HuH-7 (cell line): ENCODE results near the gene RELL1.

ENCODE experiments used
- DNase-seq: peaks from one replicate; pipeline ENCODE4 v3.0.0; 2011; ENCODE audit warnings: low spot score

RELL1 gene

DNA sequence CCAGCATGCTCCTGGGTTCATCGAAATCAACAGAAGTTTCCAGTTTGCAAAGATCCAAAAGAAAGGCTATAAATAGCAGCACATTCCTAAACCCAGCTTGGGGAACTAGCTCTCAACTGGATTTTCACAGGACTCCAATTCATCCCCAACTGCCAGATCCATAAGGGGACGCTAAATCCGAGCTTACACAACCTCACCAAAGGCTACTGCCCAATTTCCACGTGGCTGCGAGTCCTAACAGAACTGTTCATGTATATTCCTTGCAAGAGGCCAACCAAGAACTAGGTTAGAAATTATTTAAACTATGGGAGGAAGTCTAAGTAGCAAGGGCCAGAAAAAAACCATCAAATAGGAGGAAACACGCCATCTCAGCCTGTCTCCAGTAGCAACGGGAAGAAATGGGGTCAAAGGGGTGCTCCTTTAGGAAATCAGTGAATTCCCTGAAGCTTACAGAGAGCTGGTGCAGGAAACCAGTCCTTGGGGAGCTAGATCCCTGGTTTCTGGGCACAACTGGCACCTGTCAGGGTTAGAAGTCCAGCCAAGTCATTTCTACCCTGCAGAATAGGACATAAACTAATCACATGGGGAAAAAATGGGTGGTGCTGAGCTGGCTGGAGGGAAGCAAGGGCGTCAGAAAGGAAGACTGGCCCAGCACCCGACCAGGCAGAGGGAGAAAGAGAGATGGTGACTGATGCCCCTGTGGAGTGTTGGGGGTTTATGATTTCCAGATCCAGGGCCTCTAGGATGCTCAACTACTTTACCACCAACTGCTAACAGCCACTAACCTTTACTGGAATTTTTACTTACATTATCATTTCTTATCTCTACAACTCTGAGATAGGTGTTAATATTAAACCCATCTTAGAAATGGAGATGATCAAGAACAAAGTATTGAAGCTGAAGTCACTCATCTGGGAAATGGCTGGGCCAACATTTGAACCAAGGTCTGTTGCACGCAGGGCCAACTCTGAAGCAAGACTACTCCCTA lies 20.5 kb downstream of the RELL1 start:
- no peak for DNase-seq

DNA sequence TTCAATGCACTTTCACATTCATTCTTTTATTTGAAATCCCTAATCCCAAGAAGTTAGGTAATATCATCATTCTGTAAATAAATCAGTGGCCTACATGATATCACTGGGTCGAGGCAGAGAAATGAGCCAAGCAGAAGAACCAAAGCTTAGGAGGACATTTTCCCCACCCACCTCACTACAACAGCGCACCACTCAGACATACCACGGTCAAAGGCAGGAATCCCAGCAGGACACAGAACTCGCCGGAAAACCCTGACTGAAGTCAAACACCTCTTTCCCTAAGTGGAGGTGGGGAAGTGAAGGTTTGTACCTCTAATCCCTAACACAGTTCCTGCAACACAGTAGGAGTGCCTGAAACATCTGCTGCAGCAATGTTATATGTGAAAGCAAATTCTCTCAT lies 21.5 kb downstream of the RELL1 start:
- DNase-seq: no peak

DNA sequence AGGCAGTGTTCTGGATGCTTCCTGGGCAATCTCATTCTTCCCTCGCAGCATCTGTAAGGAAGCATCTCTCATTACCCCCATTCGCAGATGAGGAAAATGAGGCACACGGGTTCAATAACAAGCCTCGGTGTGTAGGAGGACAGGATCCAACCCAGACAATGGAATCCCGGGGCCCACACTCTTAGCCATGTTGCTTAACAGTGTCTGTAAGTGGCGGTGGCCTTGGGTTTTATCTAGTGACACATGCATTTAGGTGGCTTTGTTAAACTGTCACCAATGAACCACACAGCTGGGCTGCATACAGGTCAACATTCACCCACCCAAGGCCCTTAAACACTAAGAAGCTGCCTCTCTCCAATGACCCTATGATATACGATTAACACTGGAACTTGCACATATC lies 22.6 kb downstream of the RELL1 start:
- peak; percentile 44 for DNase-seq

DNA sequence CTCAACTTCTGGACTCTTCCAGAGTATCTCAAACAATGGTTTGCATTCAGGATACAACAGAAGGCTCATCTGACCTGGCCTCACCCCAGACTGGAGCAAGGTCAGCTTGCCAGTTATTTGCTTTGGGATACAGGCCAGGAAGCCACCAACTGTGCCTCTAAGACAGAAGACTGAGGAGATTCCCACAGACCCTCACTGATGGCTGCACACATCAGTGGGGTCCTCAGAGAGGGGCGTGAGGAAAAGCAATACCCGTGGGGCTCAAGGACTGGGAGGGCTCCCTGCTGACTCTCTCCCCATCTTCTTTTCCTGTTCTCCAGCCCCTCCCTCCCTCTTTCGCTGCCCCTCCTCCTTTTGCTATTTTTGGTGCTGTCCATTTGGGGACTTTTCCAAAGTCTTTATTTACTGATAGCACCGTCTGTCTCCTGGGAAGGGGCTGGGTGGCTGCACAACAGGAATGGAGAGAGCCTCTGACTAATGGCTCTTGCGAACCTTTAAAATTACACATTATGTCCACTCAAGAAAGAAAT lies 23.2 kb downstream of the RELL1 start:
- DNase-seq: peak; percentile 76

DNA sequence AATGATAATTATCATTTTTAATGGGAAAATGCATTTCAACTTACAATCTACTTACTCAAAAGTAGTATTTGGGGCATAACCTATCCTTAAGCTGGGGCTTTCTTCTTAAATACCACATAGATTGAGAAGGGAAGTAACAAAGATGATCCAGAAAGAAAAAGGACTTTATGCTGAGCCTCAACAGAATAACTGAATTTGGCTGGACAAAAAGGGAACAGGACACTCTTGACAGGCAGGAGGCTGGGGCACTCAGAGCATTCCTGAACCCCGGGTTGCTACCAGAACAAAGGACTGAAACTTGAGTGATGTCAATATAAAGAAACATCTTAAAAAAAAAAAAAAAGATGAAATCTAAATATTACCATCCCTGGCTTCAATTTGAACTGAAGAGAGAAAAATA lies 23.9 kb downstream of the RELL1 start:
- no peak for DNase-seq

DNA sequence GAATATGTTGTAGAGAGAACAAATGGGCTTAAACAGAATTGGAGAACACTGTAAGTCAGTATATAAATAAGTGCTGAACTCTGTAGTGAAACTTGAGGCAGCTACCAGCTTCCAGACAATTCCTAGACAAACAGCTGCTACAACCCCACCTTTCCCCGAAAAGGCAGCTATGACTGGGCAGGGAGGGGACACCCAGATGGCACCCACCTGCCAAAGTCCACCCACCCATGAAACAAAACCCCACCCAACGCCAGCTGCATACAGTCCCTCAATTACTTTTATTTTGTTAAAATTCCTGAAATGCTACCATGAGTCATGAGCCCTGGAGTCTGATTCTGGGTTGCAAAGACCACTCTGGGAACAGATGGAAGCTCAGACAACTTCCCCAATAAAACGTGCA lies 24.4 kb downstream of the RELL1 start:
- no peak for DNase-seq

DNA sequence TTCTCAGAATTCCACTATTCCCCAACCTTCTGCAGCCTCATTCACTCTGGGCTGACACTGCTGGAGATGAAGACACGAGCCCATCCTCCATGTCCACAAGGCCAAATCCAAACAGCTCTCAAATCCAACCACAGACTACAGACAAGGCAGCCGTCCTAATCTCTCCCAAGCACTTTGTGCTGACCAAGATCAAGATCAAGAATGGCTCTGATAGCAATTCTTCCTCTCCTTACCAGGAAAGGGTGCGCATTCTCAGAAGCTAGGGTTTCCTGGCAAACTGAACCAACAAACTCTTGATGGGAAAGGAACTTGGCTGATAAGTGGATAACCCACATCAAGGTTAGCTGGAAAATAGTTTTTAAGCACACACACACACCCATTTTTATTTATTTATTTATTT lies 26.5 kb downstream of the RELL1 start:
- DNase-seq: no peak

DNA sequence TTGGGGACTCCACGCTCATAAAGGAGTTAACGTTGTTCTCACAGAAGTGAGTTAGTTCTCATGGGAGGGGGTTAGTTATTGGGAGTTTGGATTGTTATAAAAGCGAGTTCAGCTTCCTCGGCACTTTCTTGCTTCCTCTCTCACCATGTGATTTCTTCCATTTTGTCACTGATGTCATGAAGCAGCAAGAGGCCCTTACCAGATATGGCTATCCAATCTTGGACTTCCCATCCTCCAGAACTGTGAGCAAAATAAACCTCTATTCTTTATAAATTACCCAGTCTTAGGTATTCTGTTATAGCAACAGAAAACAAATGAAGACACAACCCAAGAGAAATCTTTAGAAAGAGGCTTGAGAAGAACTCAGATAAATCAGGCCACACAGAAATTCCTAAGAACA lies 29.5 kb downstream of the RELL1 start:
- DNase-seq: no peak

DNA sequence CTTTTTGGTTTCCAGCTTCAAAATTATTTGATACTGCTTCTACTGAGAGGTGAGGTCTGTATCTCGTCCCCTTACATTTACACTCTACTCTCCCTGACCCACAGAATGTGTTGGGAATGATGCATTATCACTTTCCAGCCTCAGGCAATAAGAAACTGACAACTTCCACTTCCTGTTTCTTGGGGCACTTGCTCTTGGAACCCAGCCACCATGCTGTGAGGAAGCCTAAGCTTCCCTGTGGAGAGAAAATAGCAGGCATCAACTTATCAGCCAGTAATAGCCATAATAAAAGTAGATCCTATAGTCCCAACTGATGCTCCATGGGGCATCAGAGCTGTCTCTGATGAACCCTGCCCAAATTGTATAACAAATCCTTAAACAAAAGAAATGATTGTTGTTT lies 32.6 kb downstream of the RELL1 start:
- DNase-seq: no peak

DNA sequence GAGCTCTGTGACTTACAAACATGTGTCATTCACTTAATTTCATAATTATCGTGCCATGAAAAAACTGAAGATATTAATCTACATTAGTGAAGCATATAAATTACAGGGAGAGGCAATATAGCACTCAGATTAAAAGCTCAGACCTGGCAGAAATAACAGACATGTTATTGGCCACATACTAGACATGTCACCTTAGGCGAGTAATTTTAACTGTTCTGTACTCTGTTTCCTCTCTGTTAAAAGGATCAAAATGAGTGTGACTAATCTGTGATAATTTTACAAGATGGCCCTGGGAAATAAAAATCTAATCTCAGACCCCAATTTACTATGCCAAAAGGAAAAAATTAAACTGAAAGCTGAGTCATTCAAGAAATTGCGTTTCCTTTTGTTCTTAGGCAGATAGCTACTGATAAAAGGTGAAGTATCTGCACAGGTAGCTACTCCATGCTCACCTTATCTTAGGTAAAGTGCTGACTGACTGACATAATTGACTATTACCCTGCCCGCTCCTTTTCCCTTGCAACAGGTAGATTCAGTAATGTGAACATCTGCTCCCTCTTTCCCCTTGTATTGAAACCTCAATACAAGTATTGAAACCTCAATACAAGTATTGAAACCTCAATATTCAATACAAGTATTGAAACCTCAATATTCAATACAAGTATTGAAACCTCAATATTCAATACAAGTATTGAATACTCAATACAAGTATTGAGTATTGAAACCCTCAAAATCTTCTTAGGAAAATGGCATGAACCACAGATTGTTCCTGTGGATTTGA lies 33.2 kb downstream of the RELL1 start:
- DNase-seq: no peak

DNA sequence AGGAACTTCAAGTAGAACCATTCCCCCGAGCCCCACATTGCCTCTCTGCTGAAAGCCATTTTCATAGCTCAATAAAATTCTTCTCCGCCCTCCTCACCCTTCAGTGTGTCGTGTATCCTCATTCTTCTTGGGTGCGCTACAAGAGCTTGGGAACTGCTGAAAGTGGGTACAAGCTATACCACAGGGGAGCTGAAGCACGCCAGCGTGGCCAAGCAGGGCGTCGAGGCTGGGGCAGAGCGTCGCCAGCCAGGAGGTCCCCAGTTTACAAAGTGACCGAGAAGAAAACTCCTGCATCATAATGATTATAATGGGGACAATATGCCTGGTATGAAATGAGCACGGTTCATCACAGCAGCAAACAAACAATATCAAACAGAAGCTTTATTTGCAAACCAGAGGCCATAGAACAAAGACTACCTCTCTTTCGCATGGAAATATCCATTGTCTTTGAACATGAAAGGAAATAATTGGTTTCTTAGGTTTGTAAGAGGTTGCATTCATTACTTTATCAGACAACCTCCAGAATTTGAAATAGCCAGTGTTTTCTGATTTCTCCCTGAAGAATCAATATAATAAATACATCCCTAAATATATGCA lies 34.3 kb downstream of the RELL1 start:
- no peak for DNase-seq

DNA sequence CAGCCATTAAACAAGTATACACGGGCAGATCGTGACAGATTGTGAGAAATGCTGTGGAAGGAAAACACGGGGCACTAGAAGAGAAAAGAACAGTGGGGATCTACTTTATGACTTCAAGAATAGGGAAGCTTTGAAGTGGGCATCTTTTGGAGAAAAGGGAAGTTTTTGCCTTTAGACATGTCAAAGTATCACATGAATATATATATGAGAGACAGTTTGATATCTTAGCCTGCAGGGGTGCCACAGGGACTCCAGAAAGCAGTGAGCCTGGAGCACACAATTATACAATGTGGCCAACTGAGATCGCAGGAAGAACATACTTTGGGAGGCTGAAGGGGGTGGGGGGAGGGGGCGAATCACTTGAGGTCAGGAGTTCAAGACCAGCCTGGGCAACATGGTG lies 35.7 kb downstream of the RELL1 start:
- DNase-seq: no peak

DNA sequence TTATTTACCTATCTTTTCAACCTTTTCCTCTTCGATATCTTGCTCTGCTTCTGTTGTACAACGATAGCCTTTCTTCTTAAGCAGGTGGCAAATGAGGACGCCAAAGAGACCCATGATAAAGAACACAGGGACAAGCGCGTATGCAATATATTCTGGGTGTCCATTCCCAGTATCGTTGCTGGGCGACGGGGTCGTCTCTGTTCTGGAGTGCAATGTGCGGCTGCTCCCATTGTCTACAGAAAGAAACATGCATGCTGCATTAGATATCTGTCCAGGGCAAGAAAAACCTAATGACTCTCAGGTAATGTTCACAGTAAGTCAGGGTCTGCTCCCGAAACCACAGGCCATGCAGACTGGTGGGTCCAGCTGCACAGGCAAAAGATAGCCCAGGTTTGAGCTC lies 36.9 kb downstream of the RELL1 start:
- no peak for DNase-seq

DNA sequence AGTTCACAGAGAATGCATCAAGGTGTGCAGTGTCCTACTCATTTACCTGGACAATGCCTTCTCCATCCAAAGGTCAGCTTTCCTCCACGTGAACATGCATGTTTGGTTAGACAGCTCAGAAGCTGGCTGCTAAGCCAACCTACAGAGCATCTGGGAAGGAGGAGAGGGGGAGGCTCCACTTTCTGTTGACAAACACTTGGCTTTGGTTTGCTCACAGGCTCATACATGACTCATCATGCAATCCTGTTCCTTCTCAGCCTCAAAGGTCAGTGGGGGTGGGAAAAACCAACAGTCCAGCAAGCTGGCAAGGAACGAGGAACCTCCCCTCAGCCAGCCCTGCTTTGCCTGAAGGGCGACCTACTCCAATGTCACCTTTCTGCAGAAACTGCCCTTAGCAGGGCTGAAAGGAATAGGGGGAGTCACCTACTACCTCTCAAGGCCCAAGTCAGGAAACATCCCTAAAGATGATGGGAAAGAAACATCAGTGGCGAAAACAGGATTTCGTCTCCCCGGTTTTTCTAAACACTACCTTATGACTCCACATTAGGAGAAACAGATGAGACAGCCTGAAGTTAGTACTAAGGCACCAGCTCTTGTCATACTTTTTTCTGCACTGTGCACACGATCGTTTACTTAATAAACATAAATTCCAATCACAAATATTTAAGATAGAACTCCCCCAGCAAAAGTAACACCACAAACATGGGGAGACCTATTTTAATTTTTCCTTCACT lies 37.9 kb downstream of the RELL1 start:
- peak; percentile 69 for DNase-seq

DNA sequence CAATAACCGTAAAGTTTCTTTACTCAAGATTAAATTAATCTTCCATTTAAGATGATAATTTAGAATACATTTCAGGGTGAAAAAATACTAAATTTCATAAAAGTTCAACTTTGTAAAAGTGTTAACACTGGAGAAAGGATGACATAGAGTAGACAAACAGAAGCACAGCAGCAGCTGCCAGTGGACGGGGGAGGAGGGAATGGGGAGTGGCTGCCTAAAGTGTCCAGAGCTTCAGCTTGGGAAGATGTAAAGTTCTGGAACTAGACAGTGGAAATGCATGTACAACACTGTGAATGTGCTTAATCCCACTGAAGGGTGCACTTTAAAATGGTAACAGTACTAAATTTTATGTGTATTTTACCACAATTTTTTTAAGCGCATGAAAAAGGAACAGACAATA lies 39.9 kb downstream of the RELL1 start:
- no peak for DNase-seq

DNA sequence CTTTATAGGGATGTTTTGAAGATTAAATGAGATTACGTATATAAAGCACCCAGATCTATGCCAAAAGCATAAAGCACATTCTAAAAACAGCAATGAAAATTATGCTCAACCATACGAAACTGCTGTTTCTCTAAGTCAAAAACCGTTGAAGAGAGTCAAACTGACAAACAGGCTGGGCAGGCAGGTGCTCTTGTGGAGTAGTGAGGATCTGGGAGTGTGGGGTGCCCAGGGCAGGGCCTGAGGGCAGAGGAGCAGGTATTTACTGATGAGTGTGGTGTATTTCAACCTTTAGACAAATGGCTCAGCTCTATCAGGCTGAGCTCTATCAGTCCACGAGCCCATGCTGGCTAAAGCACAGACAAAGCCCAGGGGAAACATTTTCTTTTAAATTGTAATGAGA lies 40.4 kb downstream of the RELL1 start:
- no peak for DNase-seq

DNA sequence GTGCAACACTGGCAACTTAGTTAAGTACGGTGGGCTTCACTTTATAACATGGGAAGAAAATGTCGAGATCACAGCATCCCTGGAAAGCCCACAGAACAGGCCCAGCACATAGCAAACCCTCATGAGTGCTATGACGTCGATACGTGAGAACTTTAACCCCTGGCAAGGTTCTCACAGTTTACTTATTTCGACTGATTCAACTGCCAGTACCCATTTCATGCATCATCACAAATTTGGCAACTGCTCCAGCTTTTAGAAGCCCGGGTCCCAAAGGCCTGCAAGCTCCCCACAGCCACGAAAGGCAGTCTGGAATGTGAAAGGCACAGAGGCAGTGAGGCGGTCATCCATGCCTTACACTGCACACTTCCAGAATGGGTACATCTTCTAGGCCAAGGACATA lies 41.2 kb downstream of the RELL1 start:
- DNase-seq: no peak

DNA sequence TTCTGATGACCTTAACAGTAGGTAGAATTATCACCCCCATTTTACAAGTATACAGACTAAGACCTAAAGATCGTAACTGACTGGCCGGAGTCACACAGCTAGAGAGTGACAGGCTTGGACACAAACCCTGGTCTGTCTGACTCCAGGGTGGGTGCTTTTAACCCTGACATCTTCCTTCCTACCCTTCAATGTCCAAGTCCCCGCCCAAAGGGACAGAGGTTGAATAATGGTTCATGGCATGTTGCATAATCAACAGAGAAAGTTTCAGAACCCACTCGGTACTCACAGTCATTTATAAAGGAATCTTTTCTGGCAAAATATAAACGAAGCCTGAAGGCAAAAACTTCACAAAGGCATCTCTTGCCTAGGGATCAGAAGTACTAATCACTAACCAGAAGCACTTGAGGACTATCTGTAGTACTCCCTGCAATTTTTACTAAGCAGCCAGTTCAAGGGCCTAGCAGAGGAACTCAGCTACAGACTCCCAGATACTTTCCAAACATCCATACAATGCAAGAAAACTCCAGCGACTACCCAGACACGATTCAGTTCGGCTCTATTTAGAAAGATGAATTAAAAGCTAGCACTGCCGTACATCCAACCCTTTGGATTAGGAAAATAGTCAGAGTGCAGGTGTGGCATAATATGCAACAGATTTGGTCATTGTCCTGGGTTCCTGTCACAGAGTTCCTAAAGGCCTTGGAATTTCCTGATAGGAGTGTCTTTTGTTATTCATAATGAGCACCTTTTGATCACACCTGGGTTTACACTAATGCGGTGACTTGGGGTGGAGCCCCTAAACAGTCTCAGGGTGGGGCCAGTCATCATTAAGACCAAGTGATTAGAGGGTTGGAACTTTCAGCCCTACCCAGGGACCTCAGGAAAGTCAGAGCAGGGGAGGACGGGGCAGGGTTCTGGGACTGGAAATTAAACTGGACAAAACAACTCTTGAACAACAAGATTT lies 44.0 kb downstream of the RELL1 start:
- peak; percentile 36 for DNase-seq

DNA sequence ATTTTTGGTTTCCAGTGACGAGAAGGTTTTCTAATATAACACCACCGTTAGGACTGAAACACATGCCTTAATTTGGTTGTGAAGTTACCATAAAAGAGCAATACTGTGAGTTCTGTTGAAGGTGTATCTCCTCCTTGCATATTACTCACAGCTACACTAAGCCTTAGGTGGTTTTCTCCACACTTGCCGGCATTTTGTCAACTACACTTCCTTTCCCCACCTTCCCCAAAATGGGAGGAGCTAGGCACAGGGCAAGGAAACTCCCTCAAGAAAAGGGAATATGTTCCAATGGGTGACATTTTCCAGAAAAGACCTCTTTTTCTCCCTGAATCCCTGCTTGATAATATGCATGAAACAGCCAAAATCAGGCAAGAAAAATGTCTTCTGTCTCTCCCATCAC lies 44.8 kb downstream of the RELL1 start:
- no peak for DNase-seq

DNA sequence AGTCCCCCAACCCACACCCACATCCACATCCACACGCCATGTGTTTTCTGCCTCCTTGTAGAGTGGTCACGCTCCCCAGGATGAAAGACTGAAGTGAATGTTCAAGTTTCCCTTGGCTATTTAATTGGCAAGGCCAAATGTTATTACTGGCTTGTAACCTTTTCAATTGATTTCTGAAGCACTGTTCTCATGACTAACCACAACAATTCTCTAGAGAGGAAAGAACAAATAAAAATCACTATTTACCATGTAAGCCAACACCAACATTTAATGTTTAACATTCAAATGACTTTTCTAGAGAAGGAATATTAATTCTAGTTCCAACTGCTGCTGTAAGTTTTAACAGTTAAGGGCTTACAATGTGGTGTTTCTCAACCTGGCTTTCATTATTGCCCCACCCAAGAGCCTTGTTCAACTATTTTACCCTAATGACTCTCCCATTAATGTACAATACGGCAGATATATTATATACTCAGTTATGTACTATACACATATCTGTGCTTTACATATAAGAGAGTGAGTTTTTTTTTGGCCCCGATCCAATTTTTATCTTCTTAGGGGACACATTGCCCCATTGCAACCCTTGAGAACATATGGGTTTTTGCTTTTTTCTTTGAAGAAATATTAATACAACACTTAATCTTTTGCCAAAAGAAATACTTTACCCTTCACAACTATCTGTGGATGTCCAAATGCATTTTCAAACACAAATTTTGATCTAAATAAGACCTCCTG lies 46.5 kb downstream of the RELL1 start:
- no peak for DNase-seq
